ENCODE data around the gene SLX4.

GRCh38 chr16:3650631-3651265 lies 39.3 kb upstream of the SLX4 start:
- TF ChIP-seq POLR2AphosphoS5 (IDR thresholded peaks at IDR 0.05) (no peak), CTCF (IDR thresholded peaks at IDR 0.05) (no peak)

Measured in stomach (tissue), 4 donors.